GM12873 (cell line): ENCODE results near the gene MTNR1B.

Experiments used
- TF ChIP-seq, protein P1 (sequence below): IDR thresholded peaks from 2 replicates; pipeline ENCODE4 v1.5.1; 2012; ENCODE audit warnings: low read depth, mild to moderate bottlenecking, moderate library complexity, low read length, control low read depth; ENCODE audit not compliant: insufficient read depth; ENCODE audit errors: missing control alignments

The MTNR1B gene

DNA sequence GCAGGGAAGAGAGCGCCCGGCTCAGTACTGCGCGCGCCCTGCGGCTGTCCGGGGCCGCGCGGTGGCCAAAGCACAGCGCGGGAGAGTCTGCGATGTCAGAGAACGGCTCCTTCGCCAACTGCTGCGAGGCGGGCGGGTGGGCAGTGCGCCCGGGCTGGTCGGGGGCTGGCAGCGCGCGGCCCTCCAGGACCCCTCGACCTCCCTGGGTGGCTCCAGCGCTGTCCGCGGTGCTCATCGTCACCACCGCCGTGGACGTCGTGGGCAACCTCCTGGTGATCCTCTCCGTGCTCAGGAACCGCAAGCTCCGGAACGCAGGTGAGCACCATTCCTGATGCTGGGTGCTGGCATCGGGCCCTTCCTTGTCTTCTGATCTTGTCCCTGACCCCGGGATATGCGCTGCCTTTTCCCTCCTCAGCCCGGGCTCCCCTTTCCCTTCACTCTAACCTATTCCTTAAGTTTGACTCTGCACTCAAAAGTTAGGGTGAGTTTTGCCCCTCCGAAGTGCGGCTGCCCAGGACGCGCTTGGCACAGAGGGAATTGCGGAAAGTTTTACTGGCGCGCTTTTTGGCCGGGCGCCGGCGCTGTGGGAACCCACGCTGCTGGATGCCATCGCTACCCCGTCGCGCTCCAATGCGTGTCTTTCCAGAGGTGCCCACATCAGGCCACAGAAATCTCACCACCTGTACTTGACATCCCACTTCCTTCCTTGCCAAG is at the start of gene MTNR1B:
Gene MTNR1B, plus strand, starts transcription at position 18 of the 714 bp plus-strand sequence. Its CDS starts 75 bp downstream, at position 93.
- TF ChIP-seq, protein P1, sequence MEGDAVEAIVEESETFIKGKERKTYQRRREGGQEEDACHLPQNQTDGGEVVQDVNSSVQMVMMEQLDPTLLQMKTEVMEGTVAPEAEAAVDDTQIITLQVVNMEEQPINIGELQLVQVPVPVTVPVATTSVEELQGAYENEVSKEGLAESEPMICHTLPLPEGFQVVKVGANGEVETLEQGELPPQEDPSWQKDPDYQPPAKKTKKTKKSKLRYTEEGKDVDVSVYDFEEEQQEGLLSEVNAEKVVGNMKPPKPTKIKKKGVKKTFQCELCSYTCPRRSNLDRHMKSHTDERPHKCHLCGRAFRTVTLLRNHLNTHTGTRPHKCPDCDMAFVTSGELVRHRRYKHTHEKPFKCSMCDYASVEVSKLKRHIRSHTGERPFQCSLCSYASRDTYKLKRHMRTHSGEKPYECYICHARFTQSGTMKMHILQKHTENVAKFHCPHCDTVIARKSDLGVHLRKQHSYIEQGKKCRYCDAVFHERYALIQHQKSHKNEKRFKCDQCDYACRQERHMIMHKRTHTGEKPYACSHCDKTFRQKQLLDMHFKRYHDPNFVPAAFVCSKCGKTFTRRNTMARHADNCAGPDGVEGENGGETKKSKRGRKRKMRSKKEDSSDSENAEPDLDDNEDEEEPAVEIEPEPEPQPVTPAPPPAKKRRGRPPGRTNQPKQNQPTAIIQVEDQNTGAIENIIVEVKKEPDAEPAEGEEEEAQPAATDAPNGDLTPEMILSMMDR: no peak

DNA sequence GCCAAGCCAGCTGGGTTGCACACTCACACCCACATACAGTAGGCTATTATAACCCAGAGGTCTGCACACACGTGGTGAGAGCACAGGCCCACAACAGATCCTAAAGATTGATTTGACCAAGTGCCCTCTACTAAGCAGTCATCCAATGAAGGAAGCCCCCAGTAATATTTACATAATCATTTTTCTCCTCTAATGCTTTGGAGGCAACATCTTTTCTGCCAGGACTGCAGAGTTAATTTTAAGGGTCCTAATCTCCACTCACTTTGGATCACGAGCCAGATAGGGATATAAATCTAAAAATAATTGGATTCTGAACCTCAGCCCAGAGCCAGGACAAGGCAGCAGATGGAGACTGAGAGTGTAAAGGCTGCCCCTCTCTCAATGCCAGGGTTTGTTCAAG is 49.1 kb upstream of the MTNR1B start:
- TF ChIP-seq, protein P1: no peak

DNA sequence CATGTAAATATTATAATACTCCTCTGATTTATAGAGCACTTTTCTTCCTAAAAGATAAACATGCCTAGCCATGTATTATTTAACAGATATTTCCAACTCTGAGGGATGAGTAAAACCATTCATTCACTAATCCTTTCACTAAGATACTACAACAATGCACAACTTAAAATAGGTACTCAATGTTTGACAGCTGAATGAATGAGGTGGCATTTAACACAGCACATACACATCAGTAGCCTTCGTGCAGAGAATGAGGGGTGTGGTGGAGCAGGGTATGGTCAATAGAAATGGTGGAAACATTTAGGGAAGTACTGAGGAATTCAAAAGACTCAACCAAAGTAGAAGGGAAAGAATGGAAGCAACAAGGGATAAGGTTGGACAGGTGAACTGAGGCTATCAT is 46.7 kb upstream of the MTNR1B start:
- TF ChIP-seq, protein P1: no peak

DNA sequence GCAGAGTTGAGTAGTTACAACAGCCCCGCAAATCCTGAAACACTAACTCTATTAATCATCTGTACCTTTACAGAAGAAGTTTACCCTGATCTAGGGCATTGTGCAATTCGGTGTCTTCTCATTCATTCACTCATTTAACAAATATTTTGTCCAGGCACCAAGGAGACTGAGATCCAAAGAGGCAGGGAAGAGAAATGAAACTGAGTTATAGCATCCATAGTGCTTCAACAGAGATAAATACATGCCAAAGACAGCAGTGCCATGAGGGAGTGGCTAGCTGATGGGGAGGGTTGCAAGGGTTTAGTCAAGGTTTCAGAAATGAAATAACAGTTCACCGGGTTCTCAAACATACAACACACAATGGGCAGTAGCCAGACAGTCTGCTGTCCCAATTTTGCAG is 40.2 kb upstream of the MTNR1B start:
- TF ChIP-seq, protein P1: no peak

DNA sequence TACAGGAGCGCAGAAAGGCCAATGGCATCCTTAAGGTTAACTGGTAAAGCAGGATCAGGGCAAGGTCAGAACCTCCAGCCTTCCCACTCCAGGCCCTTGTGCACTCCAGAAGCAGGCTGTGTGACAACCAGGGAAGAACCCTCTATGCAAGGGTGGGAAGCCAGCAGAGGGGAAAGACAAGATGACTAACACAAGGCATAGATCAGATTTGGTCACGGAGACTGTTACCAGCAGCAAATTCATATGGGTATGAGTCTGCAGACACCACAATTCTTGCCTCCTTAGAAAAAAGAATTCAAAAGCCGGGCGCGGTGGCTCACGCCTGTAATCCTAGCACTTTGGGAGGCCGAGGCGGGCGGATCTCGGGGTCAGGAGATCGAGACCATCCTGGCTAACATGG is 39.8 kb upstream of the MTNR1B start:
- TF ChIP-seq, protein P1: no peak

DNA sequence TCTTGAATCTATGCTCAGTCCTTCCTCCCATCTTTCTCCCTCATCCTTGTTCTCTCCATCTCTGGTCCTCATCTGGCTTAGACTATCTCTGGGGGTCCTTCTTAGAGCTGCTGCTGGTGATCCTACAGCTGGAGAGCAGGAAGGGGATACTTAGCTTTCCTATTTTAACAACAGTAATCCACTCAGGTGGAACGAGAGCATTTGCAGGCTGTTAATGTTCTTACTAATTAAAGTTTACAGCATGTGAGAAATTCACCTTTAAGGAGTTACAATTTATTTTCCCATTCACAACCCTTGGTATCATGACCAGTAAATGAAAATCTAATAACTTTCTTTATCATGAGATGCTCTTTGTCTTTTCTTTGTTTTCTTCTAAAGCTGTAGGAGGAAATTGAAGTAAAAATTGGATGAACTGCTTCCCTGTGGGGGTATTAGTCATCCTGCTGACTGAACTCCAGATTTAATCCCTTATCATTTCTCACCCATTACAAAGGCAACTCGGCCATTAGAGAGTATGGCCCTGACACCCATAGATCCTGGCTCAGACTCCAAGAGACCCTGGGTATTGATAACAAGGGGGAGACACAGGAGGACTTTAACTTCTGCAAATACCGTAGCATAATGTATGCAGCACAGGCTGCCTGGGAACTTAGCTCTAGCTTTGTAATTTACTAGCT is 37.6 kb upstream of the MTNR1B start:
- TF ChIP-seq, protein P1: no peak

DNA sequence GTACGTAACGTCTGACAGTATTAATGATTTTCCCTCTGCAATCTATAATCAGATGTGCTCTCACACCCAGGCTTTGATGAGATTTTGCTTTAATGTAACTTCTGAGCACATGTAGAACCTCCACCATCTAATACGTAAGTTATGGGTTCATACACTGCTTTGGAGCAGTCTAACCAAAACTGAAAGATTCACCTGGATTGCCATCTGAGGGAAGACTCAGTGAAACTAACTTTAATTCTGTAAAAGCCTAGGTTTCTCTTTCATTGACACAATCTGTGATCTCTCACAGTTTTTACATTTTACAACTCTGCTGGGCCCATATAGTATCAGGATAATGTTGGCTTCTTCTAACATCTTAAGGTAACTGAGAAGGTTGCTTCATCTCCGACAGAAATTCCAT is 30.1 kb upstream of the MTNR1B start:
- TF ChIP-seq, protein P1: no peak
